KMS-11 (cell line): ENCODE results near the gene GALNT3.

ENCODE experiments used
- H2AFZ ChIP-seq: fragments of 200-600 bp; sonication (generic); 2 replicates; pipeline ENCODE4 v1.6.1; 2016; ENCODE audit warnings: antibody characterized with exemption, mixed run types, low read depth
- H3K27ac ChIP-seq: fragments of 200-600 bp; sonication (generic); 2 replicates; pipeline ENCODE4 v1.6.1; 2016; ENCODE audit warnings: mild to moderate bottlenecking, mixed run types
- H3K27me3 ChIP-seq: fragments of 200-600 bp; sonication (generic); 2 replicates; pipeline ENCODE4 v1.6.1; 2017; ENCODE audit warnings: mild to moderate bottlenecking, low read depth, mixed run types, moderate library complexity; ENCODE audit not compliant: insufficient read depth
- H3K36me3 ChIP-seq: fragments of 200-600 bp; sonication (generic); 2 replicates; pipeline ENCODE4 v1.6.1; 2017; ENCODE audit warnings: mild to moderate bottlenecking, mixed run types; ENCODE audit not compliant: insufficient read depth
- H3K4me1 ChIP-seq: fragments of 200-600 bp; sonication (generic); 2 replicates; pipeline ENCODE4 v1.6.1; 2016; ENCODE audit warnings: mild to moderate bottlenecking, low read depth, mixed run types; ENCODE audit not compliant: poor library complexity, severe bottlenecking
- H3K4me2 ChIP-seq: fragments of 200-600 bp; sonication (generic); 2 replicates; pipeline ENCODE4 v1.7.0; 2016; ENCODE audit warnings: mild to moderate bottlenecking, mixed run types
- H3K4me3 ChIP-seq: fragments of 200-600 bp; sonication (generic); IDR thresholded peaks from 2 replicates; pipeline ENCODE4 v1.6.1; 2017; ENCODE audit warnings: low read depth, low read length, mixed read lengths; ENCODE audit not compliant: insufficient read depth
- H3K79me2 ChIP-seq: fragments of 200-600 bp; sonication (generic); 2 replicates; pipeline ENCODE4 v1.6.1; 2016; ENCODE audit warnings: low read depth, mixed run types; ENCODE audit not compliant: insufficient read depth
- H3K9ac ChIP-seq: fragments of 200-600 bp; sonication (generic); 2 replicates; pipeline ENCODE4 v1.6.1; 2016; ENCODE audit warnings: mild to moderate bottlenecking, mixed run types
- H4K20me1 ChIP-seq: fragments of 200-600 bp; sonication (generic); 2 replicates; pipeline ENCODE4 v1.6.1; 2016; ENCODE audit warnings: mild to moderate bottlenecking, mixed run types; ENCODE audit not compliant: insufficient read depth
- CTCF ChIP-seq: fragments of 200-600 bp; sonication (generic); conservative IDR thresholded peaks from 2 replicates; pipeline ENCODE4 v1.6.1; 2017; ENCODE audit warnings: low read depth, mild to moderate bottlenecking, antibody characterized with exemption, low read length, moderate library complexity, mixed read lengths

GALNT3 gene

GRCh38 chr2:165776796-165777195 lies 17.3 kb downstream of the GALNT3 start:
- TF ChIP-seq CTCF = no peak
- H3K79me2 ChIP-seq = no peaks in the 10 kb centered on the region
- no peak overlapping the region for H3K4me3 ChIP-seq
- H3K9ac ChIP-seq = no peak overlapping the region
- H3K27me3 ChIP-seq = no peaks in the 10 kb centered on the region
- no peak overlapping the region for H3K27ac ChIP-seq
- H4K20me1 ChIP-seq = no peaks in the 10 kb centered on the region
- H3K4me2 ChIP-seq = no peak overlapping the region
- no peaks in the 10 kb centered on the region for H3K4me1 ChIP-seq
- no peaks in the 10 kb centered on the region for H3K36me3 ChIP-seq
- no peak overlapping the region for H2AFZ ChIP-seq

GRCh38 chr2:165776013-165776412 lies 18.0 kb downstream of the GALNT3 start:
- Histone ChIP-seq H3K27me3 (no peaks in the 10 kb centered on the region), H3K4me1 (no peaks in the 10 kb centered on the region), H2AFZ (no peak overlapping the region), H3K79me2 (no peaks in the 10 kb centered on the region), H4K20me1 (no peaks in the 10 kb centered on the region), H3K4me3 (no peak overlapping the region), H3K4me2 (no peak overlapping the region), H3K36me3 (no peaks in the 10 kb centered on the region), H3K9ac (no peak overlapping the region), H3K27ac (no peak overlapping the region)
- no peak for TF ChIP-seq CTCF

GRCh38 chr2:165773684-165774083 lies 20.4 kb downstream of the GALNT3 start:
- no peaks in the 10 kb centered on the region for H3K27me3 ChIP-seq
- no peaks in the 10 kb centered on the region for H4K20me1 ChIP-seq
- H3K4me3 ChIP-seq = no peak overlapping the region
- no peaks in the 10 kb centered on the region for H3K4me1 ChIP-seq
- H2AFZ ChIP-seq = no peak overlapping the region
- no peak overlapping the region for H3K9ac ChIP-seq
- H3K79me2 ChIP-seq = no peaks in the 10 kb centered on the region
- H3K36me3 ChIP-seq = no peaks in the 10 kb centered on the region
- no peak overlapping the region for H3K27ac ChIP-seq
- H3K4me2 ChIP-seq = no peak overlapping the region
- no peak for TF ChIP-seq CTCF

GRCh38 chr2:165772183-165772582 lies 21.9 kb downstream of the GALNT3 start:
- Histone ChIP-seq H3K4me2 (no peak overlapping the region), H3K4me1 (no peaks in the 10 kb centered on the region), H3K27ac (no peak overlapping the region), H3K79me2 (no peaks in the 10 kb centered on the region), H3K4me3 (no peak overlapping the region), H3K27me3 (no peaks in the 10 kb centered on the region), H3K36me3 (no peaks in the 10 kb centered on the region), H3K9ac (no peak overlapping the region), H4K20me1 (no peaks in the 10 kb centered on the region), H2AFZ (no peak overlapping the region)
- no peak for TF ChIP-seq CTCF
